HepG2 (cell line): ENCODE measurements around the gene NHSL1. TPM values are rescaled to one million over a fixed set of nuclear protein-coding genes. Genes with fewer than 3 reads are reported as not detected.

ENCODE experiments used
- ATAC-seq: fragments of 200-7000 bp; cut with Tn5 transposase; 3 replicates; pipeline ENCODE4 v1.9.1; 2020; ENCODE audit warnings: mild to moderate bottlenecking, moderate library complexity
- BruUV-seq: library from RNA; stranded (reverse); fragments of 400-500 nt; replicated peaks from 2 replicates; lab custom pipeline; 2021; lab: Mats Ljungman, UMichigan
- CTCF ChIA-PET: fragments of 300-600 bp; formaldehyde crosslinking; extraction: SDS; loops from one replicate; lab custom pipeline; 2021; ENCODE audit warnings: low total read pairs, inconsistent platforms, low intra/inter-chr PET ratio; lab: Yijun Ruan, JAX
- POLR2A ChIA-PET: fragments of 350-600 bp; sonication (Branson Sonifier 250); formaldehyde crosslinking; loops from one replicate; lab custom pipeline; 2020; ENCODE audit warnings: antibody characterized with exemption, inconsistent platforms; lab: Yijun Ruan, JAX
- DNase-seq: peaks from one replicate; pipeline ENCODE4 v3.0.0-alpha.2; 2015; ENCODE audit warnings: low spot score
- FAIRE-seq: peaks from 3 replicates; lab custom pipeline; 2011; peaks lifted over from hg19 to GRCh38; lab: Jason Lieb, UNC
- H2AFZ ChIP-seq: one replicate; pipeline ENCODE4 v1.6.1; 2011; ENCODE audit warnings: low read length, inconsistent platforms
- H3K27ac ChIP-seq: fragments of 300-600 bp; 3 replicates; pipeline ENCODE4 v1.8.0; 2011; ENCODE audit warnings: mixed run types, mild to moderate bottlenecking, mixed read lengths, low read length, inconsistent platforms; ENCODE audit not compliant: insufficient read depth; ENCODE audit errors: extremely low read length
- H3K27me3 ChIP-seq, 2 experiments: fragments of 200-600 bp in 1 of 2; 2 replicates in 1 of 2; 3 replicates in 1 of 2; pipeline versions ENCODE4 v1.6.0 to v1.8.0; 2011; ENCODE audit warnings: low read length in 2 of 2, mild to moderate bottlenecking in 2 of 2, moderate library complexity in 2 of 2, inconsistent platforms in 1 of 2; ENCODE audit not compliant: insufficient read depth in 2 of 2, control insufficient read depth in 1 of 2
- H3K36me3 ChIP-seq, 2 experiments: fragments of 200-600 bp in 1 of 2; replicated peaks in 1 of 2; 2 replicates in 1 of 2; 3 replicates in 1 of 2; pipeline versions ENCODE4 v1.5.1 to v1.8.0; 2011; ENCODE audit warnings: low read length in 2 of 2, inconsistent platforms in 1 of 2; ENCODE audit not compliant: insufficient read depth in 2 of 2, control insufficient read depth in 1 of 2
- H3K4me1 ChIP-seq: 2 replicates; pipeline ENCODE4 v1.5.1; 2012; ENCODE audit warnings: low read length, inconsistent platforms; ENCODE audit not compliant: insufficient read depth
- H3K4me2 ChIP-seq: 2 replicates; pipeline ENCODE4 v1.6.0; 2011; ENCODE audit warnings: low read depth, low read length, inconsistent platforms
- H3K4me3 ChIP-seq, 3 experiments: fragments of 200-600 bp in 1 of 3; sonication (generic), shearing (Covaris generic) in 1 of 3; replicated peaks in 1 of 3; 2 replicates each; pipeline ENCODE4 v1.5.1; 2011 to 2016; ENCODE audit warnings: low read length in 3 of 3, inconsistent platforms in 2 of 3, low read depth in 2 of 3, mild to moderate bottlenecking in 2 of 3, control low read depth in 1 of 3, mixed read lengths in 1 of 3; ENCODE audit not compliant: insufficient read depth in 1 of 3
- H3K79me2 ChIP-seq: one replicate; pipeline ENCODE4 v1.6.1; 2011; ENCODE audit warnings: low read length, inconsistent platforms; ENCODE audit not compliant: insufficient read depth
- H3K9ac ChIP-seq: 2 replicates; pipeline ENCODE4 v1.6.0; 2011; ENCODE audit warnings: mild to moderate bottlenecking, low read depth, low read length, inconsistent platforms; ENCODE audit not compliant: insufficient read depth
- H3K9me3 ChIP-seq: 2 replicates; pipeline ENCODE4 v1.5.1; 2012; ENCODE audit warnings: mild to moderate bottlenecking, low read length
- H4K20me1 ChIP-seq: 2 replicates; pipeline ENCODE4 v1.6.0; 2011; ENCODE audit warnings: inconsistent platforms, mild to moderate bottlenecking, low read length, moderate library complexity; ENCODE audit not compliant: insufficient read depth
- PAWR ChIP-seq: sonication (generic); formaldehyde crosslinking; IDR thresholded peaks from 2 replicates; pipeline ENCODE4 v1.4.0; 2020; ENCODE audit warnings: missing genetic modification reagents, mild to moderate bottlenecking, borderline replicate concordance
- POLR2AphosphoS5 ChIP-seq: IDR thresholded peaks from 2 replicates; pipeline ENCODE4 v1.6.1; 2012; ENCODE audit warnings: low read depth, low read length
- RBM22 ChIP-seq: fragments of 200-400 bp; formaldehyde crosslinking; optimal IDR thresholded peaks from 2 replicates; pipeline ENCODE3; 2017; ENCODE audit warnings: mild to moderate bottlenecking, low read length, moderate library complexity
- RELA ChIP-seq: sonication (generic); formaldehyde crosslinking; IDR thresholded peaks from 2 replicates; pipeline ENCODE4 v1.4.0; 2020; ENCODE audit warnings: missing genetic modification reagents
- TCF7 ChIP-seq: sonication (generic); IDR thresholded peaks from 2 replicates; pipeline ENCODE4 v1.6.1; 2016; ENCODE audit warnings: antibody characterized with exemption, low read depth
- ZC3H13 ChIP-seq: sonication (generic); formaldehyde crosslinking; IDR thresholded peaks from 2 replicates; pipeline ENCODE4 v1.8.1; 2023; ENCODE audit warnings: mild to moderate bottlenecking, missing genetic modification reagents, moderate library complexity
- ZNF501 ChIP-seq: sonication (generic); formaldehyde crosslinking; IDR thresholded peaks from 2 replicates; pipeline ENCODE4 v1.5.1; 2020; ENCODE audit warnings: mild to moderate bottlenecking, moderate library complexity, missing genetic modification reagents
- ZNF549 ChIP-seq: sonication (generic); formaldehyde crosslinking; IDR thresholded peaks from 2 replicates; pipeline ENCODE4 v1.5.0; 2020; ENCODE audit warnings: missing genetic modification reagents
- ZSCAN20 ChIP-seq: sonication (generic); formaldehyde crosslinking; IDR thresholded peaks from 2 replicates; pipeline ENCODE4 v1.4.0; 2020; ENCODE audit warnings: missing genetic modification reagents, mild to moderate bottlenecking, borderline replicate concordance
- WGBS: methylation state at CpG from one replicate; pipeline ENCODE4 v1.1.6; 2017; ENCODE audit warnings: low lambda C conversion rate; 5-methylcytosine and 5-hydroxymethylcytosine counted together
- in situ Hi-C: cut with HindIII; loops from 2 replicates; pipeline ENCODE4 v1.10.0; 2017; ENCODE audit warnings: low pct_unique_long_range_greater_than_20kb; ENCODE audit not compliant: extremely low pct_ligation_motif_present
- intact Hi-C: fragments of 100-400 bp; cut with micrococcal nuclease; formaldehyde crosslinking; loops from one replicate; pipeline ENCODE4 v1.10.0; 2022; ENCODE audit not compliant: unreplicated experiment
- polyA plus RNA-seq, 8 experiments: library from polyadenylated mRNA; depleted of rRNA in 3 of 8; stranded (reverse) in 7 of 8; unstranded in 1 of 8; fragments of >200 nt; fragmentation: Illumina TruSeq in 4 of 8; extraction: Trizol in 4 of 8; gene quantifications; 2 replicates each; pipeline versions ENCODE4 v1.2.1 to v1.2.3, GENCODE V29; 2011 to 2016; ENCODE audit warnings: low read depth in 4 of 8, missing spikeins in 1 of 8, mixed read lengths in 1 of 8; ENCODE audit not compliant: insufficient read depth in 1 of 8
- total RNA-seq, 5 experiments: library from RNA; depleted of rRNA; stranded (reverse); fragments of >200 nt; fragmentation: Illumina TruSeq; extraction: Trizol; gene quantifications; 2 replicates each; pipeline ENCODE4 v1.2.3, GENCODE V29; 2016; ENCODE audit warnings: low read depth in 1 of 5
- TF ChIP-seq, protein P1 (sequence below), 2 experiments: sonication (generic) in 1 of 2; formaldehyde crosslinking in 1 of 2; IDR thresholded peaks; 2 replicates each; pipeline versions ENCODE4 v1.4.0 to v1.6.1; 2018 to 2020; ENCODE audit warnings: missing genetic modification reagents in 2 of 2, borderline replicate concordance in 1 of 2, low read depth in 1 of 2, mild to moderate bottlenecking in 1 of 2, missing biosample characterization in 1 of 2
- TF ChIP-seq, protein P2 (sequence below): sonication (generic); formaldehyde crosslinking; IDR thresholded peaks from 2 replicates; pipeline ENCODE4 v1.4.0; 2020; ENCODE audit warnings: missing genetic modification reagents, borderline replicate concordance
- TF ChIP-seq, protein P3 (sequence below): sonication (generic); formaldehyde crosslinking; IDR thresholded peaks from 2 replicates; pipeline ENCODE4 v1.5.0; 2020; ENCODE audit warnings: missing genetic modification reagents

The NHSL1 gene
- total and polyA plus RNA-seq, 2 of the 13 experiments (the other 11 are each of a cell fraction or from before 2014, with no cell fraction given) = 24.9 to 53.6 TPM

DNA sequence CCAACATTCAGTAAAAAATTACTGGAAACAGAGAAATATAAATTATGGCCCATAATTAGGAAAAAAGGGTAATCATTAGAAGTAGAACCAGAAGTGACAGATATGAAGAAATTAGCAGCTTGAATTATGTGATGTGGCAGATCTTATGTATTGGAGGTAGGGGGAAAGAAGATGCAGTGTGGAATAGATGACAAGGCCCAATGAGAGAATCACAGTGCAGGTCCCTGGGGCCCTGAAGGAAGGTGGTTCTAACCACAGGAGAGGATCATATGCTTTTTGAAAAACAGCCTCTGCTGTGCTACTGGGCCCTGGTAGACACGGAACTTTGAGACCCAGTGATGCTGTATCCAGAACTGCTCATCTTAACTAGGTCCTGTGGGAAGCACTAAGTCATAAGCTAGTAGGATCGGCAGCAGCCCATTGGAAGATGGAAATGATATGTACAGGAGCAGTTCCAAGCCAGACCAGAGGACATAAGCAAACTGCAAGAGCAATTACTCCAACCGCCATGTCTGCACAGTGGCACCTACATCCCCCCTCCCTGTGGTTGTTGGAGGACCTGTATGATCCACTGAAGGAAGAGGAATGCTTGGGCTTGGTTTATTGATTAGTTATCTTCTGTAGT, 81.1 kb downstream of the NHSL1 start:
- BruUV-seq = no TSS peak
- no peaks in the 10 kb centered on the region for H3K9me3 ChIP-seq
- no peaks in the 10 kb centered on the region for H4K20me1 ChIP-seq
- intact Hi-C loops (no loop called here), in situ Hi-C loops (no loop called here)
- ChIA-PET POLR2A (interaction anchor here (1.0 kb wide), 1 partner anchor 13 kb away, joined by 3 read pairs; no protein-coding TSS in a partner anchor), CTCF (no interaction called here)
- peaks cover 29% of the 10 kb centered on the region for H3K4me1 ChIP-seq
- H3K79me2 ChIP-seq = no peaks in the 10 kb centered on the region
- peak; percentile 1; the same call in 1 of the 3 replicates for ATAC-seq
- TF ChIP-seq ZC3H13 (CRISPR knock-in tag) (0 out of 2 replicates have a peak, but pooled peaks have one; percentile 49), ZNF549 (CRISPR knock-in tag) (no peak), ZNF501 (CRISPR knock-in tag) (no peak), RBM22 (peak; percentile 77), RELA (CRISPR knock-in tag) (no peak), TCF7 (no peak), POLR2AphosphoS5 (0 out of 2 replicates have a peak, but pooled peaks have one; percentile 10), PAWR (CRISPR knock-in tag) (no peak), ZSCAN20 (CRISPR knock-in tag) (no peak)
- TF ChIP-seq, protein P1, sequence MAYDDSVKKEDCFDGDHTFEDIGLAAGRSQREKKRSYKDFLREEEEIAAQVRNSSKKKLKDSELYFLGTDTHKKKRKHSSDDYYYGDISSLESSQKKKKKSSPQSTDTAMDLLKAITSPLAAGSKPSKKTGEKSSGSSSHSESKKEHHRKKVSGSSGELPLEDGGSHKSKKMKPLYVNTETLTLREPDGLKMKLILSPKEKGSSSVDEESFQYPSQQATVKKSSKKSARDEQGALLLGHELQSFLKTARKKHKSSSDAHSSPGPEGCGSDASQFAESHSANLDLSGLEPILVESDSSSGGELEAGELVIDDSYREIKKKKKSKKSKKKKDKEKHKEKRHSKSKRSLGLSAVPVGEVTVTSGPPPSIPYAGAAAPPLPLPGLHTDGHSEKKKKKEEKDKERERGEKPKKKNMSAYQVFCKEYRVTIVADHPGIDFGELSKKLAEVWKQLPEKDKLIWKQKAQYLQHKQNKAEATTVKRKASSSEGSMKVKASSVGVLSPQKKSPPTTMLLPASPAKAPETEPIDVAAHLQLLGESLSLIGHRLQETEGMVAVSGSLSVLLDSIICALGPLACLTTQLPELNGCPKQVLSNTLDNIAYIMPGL (CRISPR knock-in tag; IDR thresholded peaks at IDR 0.05; ENCODE audit: borderline replicate concordance in 1 of 2, low read depth in 1 of 2) = no peak
- TF ChIP-seq, protein P2, sequence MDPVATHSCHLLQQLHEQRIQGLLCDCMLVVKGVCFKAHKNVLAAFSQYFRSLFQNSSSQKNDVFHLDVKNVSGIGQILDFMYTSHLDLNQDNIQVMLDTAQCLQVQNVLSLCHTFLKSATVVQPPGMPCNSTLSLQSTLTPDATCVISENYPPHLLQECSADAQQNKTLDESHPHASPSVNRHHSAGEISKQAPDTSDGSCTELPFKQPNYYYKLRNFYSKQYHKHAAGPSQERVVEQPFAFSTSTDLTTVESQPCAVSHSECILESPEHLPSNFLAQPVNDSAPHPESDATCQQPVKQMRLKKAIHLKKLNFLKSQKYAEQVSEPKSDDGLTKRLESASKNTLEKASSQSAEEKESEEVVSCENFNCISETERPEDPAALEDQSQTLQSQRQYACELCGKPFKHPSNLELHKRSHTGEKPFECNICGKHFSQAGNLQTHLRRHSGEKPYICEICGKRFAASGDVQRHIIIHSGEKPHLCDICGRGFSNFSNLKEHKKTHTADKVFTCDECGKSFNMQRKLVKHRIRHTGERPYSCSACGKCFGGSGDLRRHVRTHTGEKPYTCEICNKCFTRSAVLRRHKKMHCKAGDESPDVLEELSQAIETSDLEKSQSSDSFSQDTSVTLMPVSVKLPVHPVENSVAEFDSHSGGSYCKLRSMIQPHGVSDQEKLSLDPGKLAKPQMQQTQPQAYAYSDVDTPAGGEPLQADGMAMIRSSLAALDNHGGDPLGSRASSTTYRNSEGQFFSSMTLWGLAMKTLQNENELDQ (CRISPR knock-in tag) = no peak
- TF ChIP-seq, protein P3, sequence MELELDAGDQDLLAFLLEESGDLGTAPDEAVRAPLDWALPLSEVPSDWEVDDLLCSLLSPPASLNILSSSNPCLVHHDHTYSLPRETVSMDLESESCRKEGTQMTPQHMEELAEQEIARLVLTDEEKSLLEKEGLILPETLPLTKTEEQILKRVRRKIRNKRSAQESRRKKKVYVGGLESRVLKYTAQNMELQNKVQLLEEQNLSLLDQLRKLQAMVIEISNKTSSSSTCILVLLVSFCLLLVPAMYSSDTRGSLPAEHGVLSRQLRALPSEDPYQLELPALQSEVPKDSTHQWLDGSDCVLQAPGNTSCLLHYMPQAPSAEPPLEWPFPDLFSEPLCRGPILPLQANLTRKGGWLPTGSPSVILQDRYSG (CRISPR knock-in tag) = no peak
- H2AFZ ChIP-seq = no peak overlapping the region
- peaks cover 3 to 19% of the 10 kb centered on the region in 2 experiments; a peak in 4 of 5 replicates for H3K36me3 ChIP-seq
- DNase-seq = no peak
- no peaks in the 10 kb centered on the region for H3K27me3 ChIP-seq
- no peak for FAIRE-seq
- no peak overlapping the region for H3K4me2 ChIP-seq
- no peak overlapping the region for H3K27ac ChIP-seq
- H3K9ac ChIP-seq = no peak overlapping the region
- H3K4me3 ChIP-seq = no peak overlapping the region
- 93% methylated on average over 3 of the region's 3 CpGs for WGBS
